Suprapubic skin (tissue), 4 donors: ENCODE results near the gene ZEB2.

ENCODE experiments used
- POLR2A ChIP-seq, 2 donors: fragments of 450-650 bp; IDR thresholded peaks; one replicate each; pipeline ENCODE4 v1.6.1; 2017; ENCODE audit warnings: antibody characterized with exemption in 2 of 2, mild to moderate bottlenecking in 2 of 2, moderate library complexity in 2 of 2
- POLR2AphosphoS5 ChIP-seq, 3 donors: sonication (generic); formaldehyde crosslinking; IDR thresholded peaks; one replicate each; pipeline ENCODE4 v1.6.1; 2017; ENCODE audit warnings: antibody characterized with exemption in 3 of 3
- TF ChIP-seq, protein P1 (sequence below), 2 donors: fragments of 200-600 bp in 1 of 2; fragments of 450-650 bp in 1 of 2; sonication (generic) in 1 of 2; IDR thresholded peaks; one replicate each; pipeline ENCODE4 v1.5.1; 2016 to 2019; ENCODE audit warnings: antibody characterized with exemption in 2 of 2, mild to moderate bottlenecking in 1 of 2, moderate library complexity in 1 of 2

DNA sequence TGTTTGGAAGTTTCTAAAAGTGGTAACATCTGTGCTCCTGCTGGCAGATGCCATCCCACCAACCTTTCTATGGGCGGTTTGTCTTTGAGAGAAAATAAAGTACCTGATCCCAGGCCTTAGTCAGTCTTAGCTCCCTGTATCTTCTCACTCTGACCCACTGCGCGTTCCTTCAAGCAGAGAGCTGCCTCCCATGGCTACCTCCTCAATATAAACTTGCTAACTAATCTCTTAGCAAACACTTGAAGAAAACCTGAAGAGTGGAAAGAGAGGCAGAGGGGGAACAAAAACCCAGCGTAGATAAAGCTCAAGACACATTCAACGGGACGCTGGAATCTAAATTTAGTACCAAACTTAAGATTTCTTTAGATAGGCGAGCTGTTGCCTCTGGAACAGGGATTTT, 17.6 kb downstream of the ZEB2 start:
- TF ChIP-seq, protein P1, sequence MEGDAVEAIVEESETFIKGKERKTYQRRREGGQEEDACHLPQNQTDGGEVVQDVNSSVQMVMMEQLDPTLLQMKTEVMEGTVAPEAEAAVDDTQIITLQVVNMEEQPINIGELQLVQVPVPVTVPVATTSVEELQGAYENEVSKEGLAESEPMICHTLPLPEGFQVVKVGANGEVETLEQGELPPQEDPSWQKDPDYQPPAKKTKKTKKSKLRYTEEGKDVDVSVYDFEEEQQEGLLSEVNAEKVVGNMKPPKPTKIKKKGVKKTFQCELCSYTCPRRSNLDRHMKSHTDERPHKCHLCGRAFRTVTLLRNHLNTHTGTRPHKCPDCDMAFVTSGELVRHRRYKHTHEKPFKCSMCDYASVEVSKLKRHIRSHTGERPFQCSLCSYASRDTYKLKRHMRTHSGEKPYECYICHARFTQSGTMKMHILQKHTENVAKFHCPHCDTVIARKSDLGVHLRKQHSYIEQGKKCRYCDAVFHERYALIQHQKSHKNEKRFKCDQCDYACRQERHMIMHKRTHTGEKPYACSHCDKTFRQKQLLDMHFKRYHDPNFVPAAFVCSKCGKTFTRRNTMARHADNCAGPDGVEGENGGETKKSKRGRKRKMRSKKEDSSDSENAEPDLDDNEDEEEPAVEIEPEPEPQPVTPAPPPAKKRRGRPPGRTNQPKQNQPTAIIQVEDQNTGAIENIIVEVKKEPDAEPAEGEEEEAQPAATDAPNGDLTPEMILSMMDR (IDR thresholded peaks at IDR 0.05): no peak
- TF ChIP-seq POLR2AphosphoS5 (IDR thresholded peaks at IDR 0.05) (no peak), POLR2A (IDR thresholded peaks at IDR 0.05) (no peak)
